WTC11 (cell line): Measurements from ENCODE around the gene SLC41A1. TPM values are rescaled to one million over a fixed set of nuclear protein-coding genes. Genes with fewer than 3 reads are reported as not detected.

Experiments
- ATAC-seq: fragments of 200-7000 bp; cut with Tn5 transposase; 2 replicates; pipeline ENCODE4 v1.10.0; 2021; ENCODE audit warnings: mild to moderate bottlenecking, moderate library complexity
- CTCF ChIA-PET: fragments of 300-600 bp; sonication (Branson Sonifier 250); formaldehyde crosslinking; loops from one replicate; lab custom pipeline; 2021; ENCODE audit warnings: antibody characterized with exemption; lab: Charles Lee
- POLR2A ChIA-PET: fragments of 350-600 bp; sonication (Branson Sonifier 250); formaldehyde crosslinking; loops from one replicate; lab custom pipeline; 2021; ENCODE audit warnings: antibody characterized with exemption; lab: Charles Lee
- DNase-seq: peaks from one replicate; pipeline ENCODE4 v3.0.0; 2021; ENCODE audit warnings: low spot score
- H3K27ac Mint-ChIP-seq: 2 replicates; pipeline ENCODE4 v1.8.0; 2021; ENCODE audit warnings: mixed read lengths
- H3K27me3 Mint-ChIP-seq: 2 replicates; pipeline ENCODE4 v1.8.0; 2021; ENCODE audit warnings: low read depth, mild to moderate bottlenecking, moderate library complexity, mixed read lengths
- H3K36me3 Mint-ChIP-seq: 2 replicates; pipeline ENCODE4 v1.8.0; 2021; ENCODE audit warnings: mixed read lengths
- H3K4me1 Mint-ChIP-seq: 2 replicates; pipeline ENCODE4 v1.8.0; 2022; ENCODE audit warnings: mixed read lengths
- H3K4me3 Mint-ChIP-seq: 2 replicates; pipeline ENCODE4 v1.8.0; 2021; ENCODE audit warnings: mild to moderate bottlenecking, moderate library complexity, mixed read lengths
- H3K9me3 Mint-ChIP-seq: 2 replicates; pipeline ENCODE4 v1.8.0; 2021; ENCODE audit warnings: mixed read lengths
- CDX4 ChIP-seq: fragments of 250-450 bp; sonication (Bioruptor Pico); IDR thresholded peaks from 2 replicates; pipeline ENCODE4 v1.9.0; 2021; ENCODE audit warnings: moderate library complexity, mild to moderate bottlenecking, inconsistent platforms, borderline replicate concordance
- EMX1 ChIP-seq: fragments of 250-450 bp; sonication (Bioruptor Pico); IDR thresholded peaks from 2 replicates; pipeline ENCODE4 v1.8.0; 2021; ENCODE audit warnings: mild to moderate bottlenecking
- FOXK1 ChIP-seq: sonication (generic); formaldehyde crosslinking; IDR thresholded peaks from 2 replicates; pipeline ENCODE4 v1.8.0; 2022; ENCODE audit warnings: mild to moderate bottlenecking, moderate library complexity, missing genetic modification reagents
- GRHL2 ChIP-seq: fragments of 250-450 bp; sonication (Bioruptor Pico); IDR thresholded peaks from 2 replicates; pipeline ENCODE4 v1.8.0; 2022; ENCODE audit warnings: mild to moderate bottlenecking, moderate library complexity; ENCODE audit not compliant: insufficient replicate concordance, severe bottlenecking
- HMGXB4 ChIP-seq: sonication (generic); formaldehyde crosslinking; IDR thresholded peaks from 2 replicates; pipeline ENCODE4 v1.8.1; 2023; ENCODE audit warnings: mild to moderate bottlenecking, moderate library complexity, missing genetic modification reagents
- IRF1 ChIP-seq: sonication (generic); formaldehyde crosslinking; IDR thresholded peaks from 2 replicates; pipeline ENCODE4 v1.8.0; 2023; ENCODE audit warnings: missing genetic modification reagents
- MLX ChIP-seq: sonication (generic); formaldehyde crosslinking; IDR thresholded peaks from 2 replicates; pipeline ENCODE4 v1.8.1; 2023; ENCODE audit warnings: mild to moderate bottlenecking, missing genetic modification reagents, moderate library complexity
- NFATC4 ChIP-seq: fragments of 250-450 bp; sonication (Bioruptor Pico); IDR thresholded peaks from 2 replicates; pipeline ENCODE4 v1.9.0; 2021; ENCODE audit warnings: mild to moderate bottlenecking
- NR2C2 ChIP-seq: sonication (generic); formaldehyde crosslinking; IDR thresholded peaks from 2 replicates; pipeline ENCODE4 v1.8.0; 2022; ENCODE audit warnings: mild to moderate bottlenecking, missing genetic modification reagents
- PREB ChIP-seq: sonication (generic); formaldehyde crosslinking; IDR thresholded peaks from 2 replicates; pipeline ENCODE4 v1.8.1; 2022; ENCODE audit warnings: mild to moderate bottlenecking, missing genetic modification reagents, moderate library complexity, borderline replicate concordance
- PRRX2 ChIP-seq: fragments of 250-450 bp; sonication (Bioruptor Pico); IDR thresholded peaks from 2 replicates; pipeline ENCODE4 v1.8.0; 2021; ENCODE audit warnings: mild to moderate bottlenecking
- RELA ChIP-seq: sonication (generic); formaldehyde crosslinking; IDR thresholded peaks from 2 replicates; pipeline ENCODE4 v1.8.1; 2022; ENCODE audit warnings: missing genetic modification reagents, mild to moderate bottlenecking, borderline replicate concordance
- ZBTB43 ChIP-seq: sonication (generic); formaldehyde crosslinking; IDR thresholded peaks from 2 replicates; pipeline ENCODE4 v1.8.1; 2023; ENCODE audit warnings: mild to moderate bottlenecking, missing genetic modification reagents
- ZNF232 ChIP-seq: sonication (generic); formaldehyde crosslinking; IDR thresholded peaks from 2 replicates; pipeline ENCODE4 v1.8.0; 2022; ENCODE audit warnings: mild to moderate bottlenecking, missing genetic modification reagents
- ZNF423 ChIP-seq: fragments of 250-450 bp; sonication (Bioruptor Pico); IDR thresholded peaks from 2 replicates; pipeline ENCODE4 v2.1.2; 2022; ENCODE audit warnings: mild to moderate bottlenecking, moderate library complexity
- ZNF425 ChIP-seq: fragments of 250-450 bp; sonication (Bioruptor Pico); conservative IDR thresholded peaks from 2 replicates; pipeline ENCODE4 v1.9.0; 2021; ENCODE audit warnings: mild to moderate bottlenecking
- ZNF532 ChIP-seq: fragments of 250-450 bp; sonication (Bioruptor Pico); IDR thresholded peaks from 2 replicates; pipeline ENCODE4 v1.9.0; 2021; ENCODE audit warnings: mild to moderate bottlenecking, borderline replicate concordance
- total RNA-seq: library from RNA; stranded (reverse); gene quantifications from 3 replicates; pipeline ENCODE4 v1.2.3, GENCODE V29; 2021

SLC41A1 gene
- total RNA-seq, 1 experiment from 2014 or later, result 32.8 TPM

GRCh38 chr1:205748403-205749233, 64.4 kb downstream of the SLC41A1 start (continued):
- TF ChIP-seq ZNF532 (CRISPR knock-in tag) (0 out of 2 replicates have a peak, but pooled peaks have one; percentile 58), GRHL2 (CRISPR knock-in tag) (no peak), EMX1 (no peak), MLX (CRISPR knock-in tag) (no peak)

GRCh38 chr1:205746757-205747412, 66.1 kb downstream of the SLC41A1 start:
- ChIA-PET CTCF (interaction anchor here (0.6 to 0.7 kb wide), 2 partner anchors 38 to 44 kb away, joined by 3 read pairs; no protein-coding TSS in a partner anchor), POLR2A (no interaction called here)
- peak overlapping the region; percentile 97 for H3K4me3 Mint-ChIP-seq
- H3K4me1 Mint-ChIP-seq, result peaks cover 70% of the 10 kb centered on the region
- peaks cover 7% of the 10 kb centered on the region for H3K9me3 Mint-ChIP-seq
- no peaks in the 10 kb centered on the region; the same call in 1 of the 2 replicates for H3K27me3 Mint-ChIP-seq
- peaks cover 11% of the 10 kb centered on the region for H3K36me3 Mint-ChIP-seq
- TF ChIP-seq ZNF425 (CRISPR knock-in tag) (0 out of 2 replicates have a peak, but pooled peaks have one; percentile 33), ZNF232 (CRISPR knock-in tag) (no peak)
- DNase-seq, result no peak
- H3K27ac Mint-ChIP-seq, result peak overlapping the region; percentile 88
- no peak for ATAC-seq

- Mint-ChIP-seq H3K9me3 (no peaks in the 10 kb centered on the region), H3K27ac (peak overlapping the region; percentile 94), H3K27me3 (no peaks in the 10 kb centered on the region), H3K4me3 (peak overlapping the region; percentile 19), H3K4me1 (peaks cover 70% of the 10 kb centered on the region), H3K36me3 (peaks cover 11% of the 10 kb centered on the region)
- POLR2A ChIA-PET, result no interaction called here
- CTCF ChIA-PET, result interaction anchor here (1.8 kb wide), 1 partner anchor 86 kb away, joined by 8 read pairs; no protein-coding TSS in a partner anchor
- no peak for ATAC-seq
- no peak for DNase-seq
- TF ChIP-seq NFATC4 (CRISPR knock-in tag) (no peak), NR2C2 (no peak), ZNF423 (CRISPR knock-in tag) (no peak), FOXK1 (CRISPR knock-in tag) (no peak), CDX4 (CRISPR knock-in tag) (no peak), PREB (no peak), ZBTB43 (CRISPR knock-in tag) (no peak), IRF1 (CRISPR knock-in tag) (no peak), HMGXB4 (no peak), PRRX2 (no peak), RELA (CRISPR knock-in tag) (no peak)
Observed at GRCh38 chr1:205744403-205744802, 68.6 kb downstream of the SLC41A1 start.
